C4-2B (cell line): ENCODE results near the gene CHRNB2.

Source experiments
- CTCF ChIP-seq: fragments of 450-650 bp; conservative IDR thresholded peaks from 2 replicates; pipeline ENCODE4 v1.5.1; 2017; ENCODE audit warnings: mild to moderate bottlenecking
- ZFX ChIP-seq: fragments of 450-650 bp; IDR thresholded peaks from 2 replicates; pipeline ENCODE4 v1.6.1; 2017

GRCh38 chr1:154567386-154568156, at the start of gene CHRNB2:
- TF ChIP-seq CTCF (no peak), ZFX (no peak)
